Suprapubic skin (tissue), 4 donors: ENCODE data around the gene SLC22A13. TPM values are rescaled to one million over a fixed set of nuclear protein-coding genes. Genes with fewer than 3 reads are reported as not detected.

Experiments
- DNase-seq, 2 donors: peaks; one replicate each; pipeline ENCODE4 v3.0.0-alpha.2; 2019; ENCODE audit warnings: low spot score in 2 of 2
- H3K27ac ChIP-seq: fragments of 200-600 bp; sonication (generic); one replicate; pipeline ENCODE4 v1.5.1; 2019
- H3K27me3 ChIP-seq: fragments of 200-600 bp; sonication (generic); one replicate; pipeline ENCODE4 v1.5.1; 2019
- H3K36me3 ChIP-seq: fragments of 200-600 bp; sonication (generic); one replicate; pipeline ENCODE4 v1.5.1; 2019
- H3K4me1 ChIP-seq: fragments of 200-600 bp; sonication (generic); one replicate; pipeline ENCODE4 v1.5.1; 2019
- H3K4me3 ChIP-seq: fragments of 200-600 bp; sonication (generic); one replicate; pipeline ENCODE4 v1.5.1; 2019; ENCODE audit warnings: mild to moderate bottlenecking
- H3K9me3 ChIP-seq: fragments of 200-600 bp; sonication (generic); one replicate; pipeline ENCODE4 v1.5.1; 2019
- EP300 ChIP-seq: sonication (generic); formaldehyde crosslinking; IDR thresholded peaks from one replicate; pipeline ENCODE4 v1.6.1; 2017; ENCODE audit warnings: antibody characterized with exemption
- POLR2A ChIP-seq, 2 donors: fragments of 450-650 bp; IDR thresholded peaks; one replicate each; pipeline ENCODE4 v1.6.1; 2017; ENCODE audit warnings: antibody characterized with exemption in 2 of 2, mild to moderate bottlenecking in 2 of 2, moderate library complexity in 2 of 2
- POLR2AphosphoS5 ChIP-seq, 3 donors: sonication (generic); formaldehyde crosslinking; IDR thresholded peaks; one replicate each; pipeline ENCODE4 v1.6.1; 2017; ENCODE audit warnings: antibody characterized with exemption in 3 of 3
- WGBS: methylation state at CpG from one replicate; pipeline ENCODE4 v1.1.5; 2018; 5-methylcytosine and 5-hydroxymethylcytosine counted together
- total RNA-seq, 4 donors: library from RNA; depleted of rRNA; stranded (reverse); fragments of >200 nt; gene quantifications; one replicate each; pipeline ENCODE4 v1.1.0, GENCODE V29; 2016
- TF ChIP-seq, protein P1 (sequence below), 2 donors: fragments of 200-600 bp in 1 of 2; fragments of 450-650 bp in 1 of 2; sonication (generic) in 1 of 2; IDR thresholded peaks; one replicate each; pipeline ENCODE4 v1.5.1; 2016 to 2019; ENCODE audit warnings: antibody characterized with exemption in 2 of 2, mild to moderate bottlenecking in 1 of 2, moderate library complexity in 1 of 2

Gene SLC22A13
- total RNA-seq, 4 donors from 2014 or later = 0.21 to 1.3 TPM; not detected in 2

DNA sequence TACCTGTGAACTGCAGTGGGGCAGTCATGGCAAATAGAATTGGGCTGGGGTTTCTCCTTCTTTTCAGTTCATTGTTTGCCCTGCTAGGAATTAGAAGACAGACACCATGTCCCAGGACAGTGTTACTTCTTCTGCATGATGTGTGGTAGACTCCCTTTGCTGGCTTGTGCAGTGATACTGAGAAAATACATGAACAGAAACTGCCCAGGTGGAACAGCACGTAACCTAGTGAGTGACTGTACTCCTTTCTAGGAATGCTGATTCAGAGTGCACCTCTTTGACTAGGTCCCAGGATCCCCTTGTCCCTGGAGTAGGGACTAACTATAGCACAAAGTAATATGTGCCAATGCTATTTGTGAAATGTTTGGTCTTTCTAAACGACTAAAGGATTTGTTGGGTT, 10.7 kb upstream of the SLC22A13 start:
- Histone ChIP-seq H3K27ac (no peak overlapping the region), H3K9me3 (no peaks in the 10 kb centered on the region), H3K36me3 (peaks cover 47% of the 10 kb centered on the region), H3K27me3 (no peaks in the 10 kb centered on the region), H3K4me1 (no peaks in the 10 kb centered on the region), H3K4me3 (no peak overlapping the region)
- DNase-seq = no peak
- 78% methylated on average over 2 of the region's 2 CpGs for WGBS
- TF ChIP-seq POLR2A (IDR thresholded peaks at IDR 0.05) (no peak), EP300 (no peak), POLR2AphosphoS5 (IDR thresholded peaks at IDR 0.05) (no peak)
- TF ChIP-seq, protein P1, sequence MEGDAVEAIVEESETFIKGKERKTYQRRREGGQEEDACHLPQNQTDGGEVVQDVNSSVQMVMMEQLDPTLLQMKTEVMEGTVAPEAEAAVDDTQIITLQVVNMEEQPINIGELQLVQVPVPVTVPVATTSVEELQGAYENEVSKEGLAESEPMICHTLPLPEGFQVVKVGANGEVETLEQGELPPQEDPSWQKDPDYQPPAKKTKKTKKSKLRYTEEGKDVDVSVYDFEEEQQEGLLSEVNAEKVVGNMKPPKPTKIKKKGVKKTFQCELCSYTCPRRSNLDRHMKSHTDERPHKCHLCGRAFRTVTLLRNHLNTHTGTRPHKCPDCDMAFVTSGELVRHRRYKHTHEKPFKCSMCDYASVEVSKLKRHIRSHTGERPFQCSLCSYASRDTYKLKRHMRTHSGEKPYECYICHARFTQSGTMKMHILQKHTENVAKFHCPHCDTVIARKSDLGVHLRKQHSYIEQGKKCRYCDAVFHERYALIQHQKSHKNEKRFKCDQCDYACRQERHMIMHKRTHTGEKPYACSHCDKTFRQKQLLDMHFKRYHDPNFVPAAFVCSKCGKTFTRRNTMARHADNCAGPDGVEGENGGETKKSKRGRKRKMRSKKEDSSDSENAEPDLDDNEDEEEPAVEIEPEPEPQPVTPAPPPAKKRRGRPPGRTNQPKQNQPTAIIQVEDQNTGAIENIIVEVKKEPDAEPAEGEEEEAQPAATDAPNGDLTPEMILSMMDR (IDR thresholded peaks at IDR 0.05) = no peak

DNA sequence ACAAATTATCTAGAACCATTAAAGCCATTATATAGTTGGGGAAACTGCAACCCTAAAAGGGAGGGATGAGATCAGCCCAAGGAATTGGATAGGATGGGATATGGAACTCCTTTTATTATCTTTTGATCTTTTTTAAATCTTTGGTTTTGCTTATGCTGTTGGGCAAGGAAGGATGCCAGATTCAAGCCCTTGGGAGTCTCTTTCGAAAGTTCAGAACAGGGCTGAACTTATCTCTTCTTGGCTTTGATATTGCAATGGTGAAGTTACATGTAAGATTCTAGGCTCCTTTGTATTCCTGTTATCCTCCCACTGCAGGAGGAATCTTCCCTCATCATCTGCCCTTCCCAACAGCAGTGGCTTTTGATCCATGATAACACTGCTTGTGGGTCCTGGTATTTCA, 10.0 kb upstream of the SLC22A13 start:
- Histone ChIP-seq H3K27ac (no peak overlapping the region), H3K27me3 (no peaks in the 10 kb centered on the region), H3K9me3 (no peaks in the 10 kb centered on the region), H3K4me1 (no peaks in the 10 kb centered on the region), H3K36me3 (peaks cover 40% of the 10 kb centered on the region), H3K4me3 (no peak overlapping the region)
- TF ChIP-seq, protein P1 (IDR thresholded peaks at IDR 0.05) = no peak
- TF ChIP-seq EP300 = no peak
- TF ChIP-seq POLR2AphosphoS5 (IDR thresholded peaks at IDR 0.05) = no peak
- TF ChIP-seq POLR2A (IDR thresholded peaks at IDR 0.05) = no peak
- WGBS = 58% methylated on average over 1 of the region's 1 CpG
- DNase-seq = no peak

DNA sequence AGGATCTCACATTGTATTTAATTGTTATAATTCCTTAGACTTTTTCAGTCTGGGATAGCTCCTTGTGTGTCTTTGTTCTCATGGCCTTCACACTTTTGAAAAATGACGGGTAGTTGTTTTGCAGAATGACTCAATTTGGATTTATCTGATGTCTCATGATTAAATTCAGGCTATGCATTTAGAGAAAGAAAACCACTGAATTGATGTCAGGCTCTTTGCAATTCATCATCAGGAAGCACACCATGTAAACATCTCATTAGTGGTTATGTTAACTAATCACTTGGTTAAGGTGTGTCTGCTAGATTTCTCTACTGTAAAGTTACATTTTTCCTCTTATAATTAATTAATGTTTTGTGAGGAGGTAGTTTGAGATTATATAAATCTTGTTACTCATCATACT, 8.0 kb upstream of the SLC22A13 start:
- no peak for TF ChIP-seq POLR2AphosphoS5 (IDR thresholded peaks at IDR 0.05)
- TF ChIP-seq, protein P1 (IDR thresholded peaks at IDR 0.05) = no peak
- no peak for TF ChIP-seq EP300
- no peak for TF ChIP-seq POLR2A (IDR thresholded peaks at IDR 0.05)
- DNase-seq = no peak
- 74% methylated on average over 1 of the region's 1 CpG for WGBS
- Histone ChIP-seq H3K4me1 (no peaks in the 10 kb centered on the region), H3K4me3 (no peak overlapping the region), H3K36me3 (peaks cover 20% of the 10 kb centered on the region), H3K27ac (no peak overlapping the region), H3K27me3 (no peaks in the 10 kb centered on the region), H3K9me3 (no peaks in the 10 kb centered on the region)

DNA sequence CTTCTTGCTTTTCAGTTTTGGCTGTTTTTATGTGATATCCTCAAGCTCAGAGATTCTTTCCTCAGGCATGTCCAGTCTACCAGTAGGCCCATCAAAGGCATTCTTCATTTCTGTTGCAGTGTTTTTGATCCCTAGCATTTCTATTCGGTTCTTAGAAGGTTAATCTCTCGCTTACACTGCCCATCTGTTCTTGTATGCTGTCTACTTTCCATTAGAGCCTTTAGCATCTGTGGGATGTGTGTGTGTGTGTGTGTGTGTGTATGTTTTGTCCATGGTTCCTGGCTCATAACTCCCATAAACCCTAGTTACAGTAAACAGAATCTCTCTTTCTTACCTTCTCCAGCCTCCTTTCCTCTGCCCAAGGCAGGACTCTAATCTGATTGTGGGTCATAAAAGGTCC, 5.1 kb upstream of the SLC22A13 start:
- no peak for DNase-seq
- Histone ChIP-seq H3K27ac (no peak overlapping the region), H3K4me3 (no peak overlapping the region), H3K36me3 (no peaks in the 10 kb centered on the region), H3K9me3 (no peaks in the 10 kb centered on the region), H3K4me1 (no peaks in the 10 kb centered on the region), H3K27me3 (no peaks in the 10 kb centered on the region)
- TF ChIP-seq POLR2A (IDR thresholded peaks at IDR 0.05) = no peak
- TF ChIP-seq EP300 = no peak
- 93% methylated on average over 2 of the region's 2 CpGs for WGBS

DNA sequence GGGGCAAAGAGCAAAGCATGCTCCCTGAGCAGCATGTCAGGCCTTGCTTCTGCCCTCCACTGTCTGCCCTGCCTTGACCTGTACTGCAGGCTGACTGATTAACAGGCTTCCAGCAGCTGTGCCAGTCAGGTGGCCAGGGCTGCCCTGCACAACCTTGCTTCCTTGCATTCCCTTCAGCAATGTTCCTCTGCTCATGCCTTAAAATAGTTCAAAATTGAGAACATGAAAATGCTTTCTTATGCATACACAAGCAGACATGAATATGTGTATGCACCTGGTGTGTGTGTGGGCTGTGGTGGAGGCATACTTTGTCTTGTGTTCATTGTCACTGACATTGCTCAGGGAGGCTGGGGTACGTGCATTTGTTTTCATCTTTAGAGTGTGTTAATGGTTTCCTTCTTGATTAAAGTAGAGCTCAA, 1.2 kb upstream of the SLC22A13 start:
- TF ChIP-seq EP300 = no peak
- no peak for TF ChIP-seq POLR2AphosphoS5 (IDR thresholded peaks at IDR 0.05)
- TF ChIP-seq, protein P1 (IDR thresholded peaks at IDR 0.05) = no peak
- TF ChIP-seq POLR2A (IDR thresholded peaks at IDR 0.05) = no peak

DNA sequence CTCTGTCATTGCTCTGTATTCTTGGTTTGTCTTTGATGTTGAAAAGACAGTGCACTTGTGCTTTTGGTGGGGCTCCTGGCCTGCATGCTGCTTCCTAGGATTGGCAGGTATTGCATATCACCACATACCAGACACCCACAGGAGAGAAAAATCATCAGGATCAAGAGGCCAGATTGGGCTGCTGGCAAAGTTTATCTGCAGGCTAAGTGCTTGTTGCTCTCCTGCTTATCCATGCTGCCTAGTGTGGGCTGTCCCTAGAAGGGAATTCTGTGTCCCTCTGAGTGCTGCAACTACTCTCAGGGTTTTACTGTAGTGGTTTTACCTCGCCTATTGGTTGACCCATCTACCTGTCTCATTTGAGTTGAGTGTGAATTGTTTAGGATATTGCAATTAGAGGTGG, 833 bp upstream of the SLC22A13 start:
- no peak for DNase-seq
- H3K9me3 ChIP-seq = no peaks in the 10 kb centered on the region
- 94% methylated on average over 1 of the region's 1 CpG for WGBS
- H3K36me3 ChIP-seq = no peaks in the 10 kb centered on the region
- no peak overlapping the region for H3K27ac ChIP-seq
- H3K27me3 ChIP-seq = no peaks in the 10 kb centered on the region
- TF ChIP-seq POLR2AphosphoS5 (IDR thresholded peaks at IDR 0.05) (no peak), EP300 (no peak), POLR2A (IDR thresholded peaks at IDR 0.05) (no peak)
- TF ChIP-seq, protein P1 (IDR thresholded peaks at IDR 0.05) = no peak
- no peaks in the 10 kb centered on the region for H3K4me1 ChIP-seq
- no peak overlapping the region for H3K4me3 ChIP-seq

More for the DNA sequence above, 1.2 kb upstream of the SLC22A13 start:
- H3K36me3 ChIP-seq = no peaks in the 10 kb centered on the region
- no peaks in the 10 kb centered on the region for H3K27me3 ChIP-seq
- DNase-seq = no peak
- H3K4me3 ChIP-seq = no peak overlapping the region
- no peaks in the 10 kb centered on the region for H3K9me3 ChIP-seq
- no peak overlapping the region for H3K27ac ChIP-seq
- H3K4me1 ChIP-seq = no peaks in the 10 kb centered on the region
- WGBS = no CpG with 5 or more reads among the region's 1 CpG
